OCI-LY7 (cell line): Measurements from ENCODE around the gene TMEM178B.

ENCODE experiments used
- EZH2phosphoT487 ChIP-seq: fragments of 200-600 bp; sonication (generic); IDR thresholded peaks from 2 replicates; pipeline ENCODE4 v1.6.1; 2018; ENCODE audit warnings: low read depth, borderline replicate concordance, mild to moderate bottlenecking, mixed run types, antibody characterized with exemption, low read length, moderate library complexity, mixed read lengths
- TF ChIP-seq, protein P1 (sequence below): fragments of 200-600 bp; sonication (generic); conservative IDR thresholded peaks from 2 replicates; pipeline ENCODE4 v1.5.1; 2014; ENCODE audit warnings: mild to moderate bottlenecking, antibody characterized with exemption, low read length, moderate library complexity, mixed read lengths

DNA sequence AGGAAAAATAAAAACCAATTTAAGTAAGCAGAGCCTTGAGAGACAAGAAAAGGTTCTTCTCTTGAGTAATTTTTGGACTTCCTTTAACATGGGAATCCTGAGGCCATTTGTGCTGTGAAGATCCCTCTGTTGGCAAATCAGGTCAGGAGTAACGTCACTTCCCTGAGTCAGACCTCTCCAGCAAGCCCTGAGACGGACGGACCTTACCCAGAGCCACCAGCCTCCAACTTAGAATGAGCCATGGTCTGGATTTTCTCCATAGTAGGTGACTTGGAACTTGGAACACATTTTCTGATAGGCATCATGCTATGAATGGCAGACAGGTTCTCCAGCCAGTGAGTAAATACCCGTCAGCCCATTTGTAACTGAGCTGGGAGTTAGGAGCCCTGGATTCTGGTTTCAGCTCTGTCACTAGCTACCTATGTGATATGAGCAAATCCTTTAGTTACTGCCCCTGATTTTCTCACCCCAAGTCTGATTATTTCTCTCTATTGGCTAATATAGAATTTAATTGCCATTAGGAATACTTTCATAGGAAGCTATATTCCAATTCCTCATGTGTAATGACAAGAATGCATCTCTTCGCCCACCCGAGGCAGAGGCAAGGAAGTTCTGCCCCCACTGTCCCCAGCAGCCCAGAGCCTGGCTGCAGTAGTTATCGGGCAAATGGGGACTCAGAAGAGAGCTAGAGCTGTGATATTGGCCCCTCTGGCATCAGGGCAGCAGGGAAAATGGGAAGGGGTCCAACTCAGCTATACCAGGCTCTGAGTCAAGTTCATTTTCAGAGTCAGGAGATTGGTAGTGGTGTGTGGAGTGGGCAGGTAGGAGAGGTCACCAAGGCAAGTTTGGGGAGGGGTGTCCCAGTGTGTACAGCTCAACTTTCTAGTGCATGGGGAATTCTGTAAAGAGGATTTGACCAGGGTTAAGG, 323.6 kb downstream of the TMEM178B start:
- TF ChIP-seq, protein P1, sequence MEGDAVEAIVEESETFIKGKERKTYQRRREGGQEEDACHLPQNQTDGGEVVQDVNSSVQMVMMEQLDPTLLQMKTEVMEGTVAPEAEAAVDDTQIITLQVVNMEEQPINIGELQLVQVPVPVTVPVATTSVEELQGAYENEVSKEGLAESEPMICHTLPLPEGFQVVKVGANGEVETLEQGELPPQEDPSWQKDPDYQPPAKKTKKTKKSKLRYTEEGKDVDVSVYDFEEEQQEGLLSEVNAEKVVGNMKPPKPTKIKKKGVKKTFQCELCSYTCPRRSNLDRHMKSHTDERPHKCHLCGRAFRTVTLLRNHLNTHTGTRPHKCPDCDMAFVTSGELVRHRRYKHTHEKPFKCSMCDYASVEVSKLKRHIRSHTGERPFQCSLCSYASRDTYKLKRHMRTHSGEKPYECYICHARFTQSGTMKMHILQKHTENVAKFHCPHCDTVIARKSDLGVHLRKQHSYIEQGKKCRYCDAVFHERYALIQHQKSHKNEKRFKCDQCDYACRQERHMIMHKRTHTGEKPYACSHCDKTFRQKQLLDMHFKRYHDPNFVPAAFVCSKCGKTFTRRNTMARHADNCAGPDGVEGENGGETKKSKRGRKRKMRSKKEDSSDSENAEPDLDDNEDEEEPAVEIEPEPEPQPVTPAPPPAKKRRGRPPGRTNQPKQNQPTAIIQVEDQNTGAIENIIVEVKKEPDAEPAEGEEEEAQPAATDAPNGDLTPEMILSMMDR, result no peak
- TF ChIP-seq EZH2phosphoT487, result no peak
